K562 (cell line): ENCODE data around the gene MIER2. TPM values are rescaled to one million over a fixed set of nuclear protein-coding genes. Genes with fewer than 3 reads are reported as not detected.
A peak's percentile ranks its signal among the peaks of the same experiment; 100 is the strongest.

ENCODE experiments used
- ATAC-seq: fragments of 200-7000 bp; cut with Tn5 transposase; 3 replicates; pipeline ENCODE4 v1.9.1; 2020; ENCODE audit warnings: moderate library complexity
- BruUV-seq: library from RNA; stranded (reverse); fragments of 400-500 nt; replicated peaks from 2 replicates; lab custom pipeline; 2021; lab: Mats Ljungman, UMichigan
- CTCF ChIA-PET: fragments of 300-600 bp; formaldehyde crosslinking; extraction: SDS; loops from one replicate; lab custom pipeline; 2021; ENCODE audit warnings: low intra/inter-chr PET ratio; lab: Yijun Ruan, JAX
- POLR2A ChIA-PET: fragments of 300-600, 350-650 bp; sonication (Branson Sonifier 250); formaldehyde crosslinking; extraction: SDS; loops from one replicate; lab custom pipeline; 2021; ENCODE audit warnings: antibody characterized with exemption, inconsistent platforms; lab: Yijun Ruan, JAX
- DNase-seq, 4 experiments: peaks; one replicate each; pipeline versions ENCODE4 v3.0.0 to v3.0.0-alpha.2; 2011 to 2018; ENCODE audit warnings: low spot score in 3 of 4, mixed read lengths in 3 of 4; ENCODE audit errors: extremely low read depth in 1 of 4
- FAIRE-seq: peaks from 2 replicates; lab custom pipeline; 2011; peaks lifted over from hg19 to GRCh38; lab: Jason Lieb, UNC
- H2AFZ ChIP-seq: 2 replicates; pipeline ENCODE4 v1.6.0; 2011; ENCODE audit warnings: low read depth, low read length, control low read depth, inconsistent platforms
- H3K27ac ChIP-seq: fragments of 200-600 bp; 3 replicates; pipeline ENCODE4 v1.8.0; 2011; ENCODE audit warnings: low read depth, mild to moderate bottlenecking, control low read depth, inconsistent platforms, low read length, moderate library complexity, mixed read lengths; ENCODE audit errors: extremely low read depth
- H3K27me3 ChIP-seq, 2 experiments: fragments of 300-600 bp in 1 of 2; 2 replicates in 1 of 2; 3 replicates in 1 of 2; pipeline versions ENCODE4 v1.6.0 to v1.8.0; 2011; ENCODE audit warnings: inconsistent platforms in 2 of 2, low read length in 2 of 2, mild to moderate bottlenecking in 1 of 2, mixed read lengths in 1 of 2, moderate library complexity in 1 of 2; ENCODE audit not compliant: control insufficient read depth in 2 of 2, insufficient read depth in 2 of 2
- H3K36me3 ChIP-seq: fragments of 300-600 bp; 3 replicates; pipeline ENCODE4 v1.8.0; 2011; ENCODE audit warnings: mild to moderate bottlenecking, low read length, inconsistent platforms; ENCODE audit not compliant: control insufficient read depth, insufficient read depth
- H3K4me1 ChIP-seq, 2 experiments: fragments of 200-600 bp in 1 of 2; replicated peaks in 1 of 2; 2 replicates in 1 of 2; 3 replicates in 1 of 2; pipeline versions ENCODE4 v1.5.1 to v1.8.0; 2011; ENCODE audit warnings: inconsistent platforms in 2 of 2, low read length in 2 of 2, mild to moderate bottlenecking in 1 of 2, mixed read lengths in 1 of 2, moderate library complexity in 1 of 2; ENCODE audit not compliant: control insufficient read depth in 2 of 2, insufficient read depth in 2 of 2
- H3K4me2 ChIP-seq: 2 replicates; pipeline ENCODE4 v1.6.1; 2011; ENCODE audit warnings: low read length, control low read depth, inconsistent platforms, mixed read lengths; ENCODE audit not compliant: insufficient read depth
- H3K4me3 ChIP-seq: fragments of 200-600 bp; sonication (generic), shearing (Covaris generic); 2 replicates; pipeline ENCODE4 v1.5.1; 2016; ENCODE audit warnings: control low read depth, inconsistent platforms
- H3K79me2 ChIP-seq: fragments of 200-600 bp; 3 replicates; pipeline ENCODE4 v1.8.0; 2011; ENCODE audit warnings: low read length, inconsistent platforms; ENCODE audit not compliant: control insufficient read depth, insufficient read depth
- H3K9ac ChIP-seq, 2 experiments: 2 replicates each; pipeline versions ENCODE4 v1.6.0 to v1.6.1; 2011; ENCODE audit warnings: low read depth in 2 of 2, low read length in 2 of 2, control low read depth in 1 of 2, inconsistent platforms in 1 of 2, mild to moderate bottlenecking in 1 of 2, mixed read lengths in 1 of 2; ENCODE audit not compliant: insufficient read depth in 1 of 2
- H3K9me1 ChIP-seq: one replicate; pipeline ENCODE4 v1.6.0; 2011; ENCODE audit warnings: inconsistent platforms, mild to moderate bottlenecking, low read length, moderate library complexity; ENCODE audit not compliant: control insufficient read depth, insufficient read depth
- H3K9me3 ChIP-seq: replicated peaks from 2 replicates; pipeline ENCODE4 v1.5.1; 2011; ENCODE audit warnings: low read depth, low read length, inconsistent platforms; ENCODE audit not compliant: control insufficient read depth, insufficient read depth
- H4K20me1 ChIP-seq: replicated peaks from 2 replicates; pipeline ENCODE4 v1.6.1; 2011; ENCODE audit warnings: low read length, inconsistent platforms, mixed read lengths; ENCODE audit not compliant: control insufficient read depth, insufficient read depth
- FOXK2 ChIP-seq, 2 experiments: fragments of 450-650 bp; IDR thresholded peaks in 1 of 2; conservative IDR thresholded peaks in 1 of 2; 2 replicates each; pipeline ENCODE4 v1.6.1; 2016; ENCODE audit warnings: low read depth in 2 of 2, mild to moderate bottlenecking in 1 of 2
- FOXM1 ChIP-seq, 2 experiments: fragments of 450-650 bp in 1 of 2; sonication (generic) in 1 of 2; formaldehyde crosslinking in 1 of 2; IDR thresholded peaks; 2 replicates each; pipeline versions ENCODE4 v1.6.1 to v1.9.0; 2017 to 2022; ENCODE audit warnings: low read depth in 2 of 2, mild to moderate bottlenecking in 2 of 2, missing genetic modification reagents in 1 of 2, moderate library complexity in 1 of 2
- MBD1 ChIP-seq: fragments of 250-450 bp; sonication (Bioruptor Pico); IDR thresholded peaks from 2 replicates; pipeline ENCODE4 v1.8.0; 2022; ENCODE audit warnings: inconsistent platforms
- MECOM ChIP-seq: fragments of 250-450 bp; sonication (Bioruptor Pico); IDR thresholded peaks from 2 replicates; pipeline ENCODE4 v1.8.0; 2022; ENCODE audit warnings: inconsistent platforms
- MIER1 ChIP-seq: fragments of 450-650 bp; IDR thresholded peaks from 2 replicates; pipeline ENCODE4 v1.6.1; 2016; ENCODE audit warnings: antibody characterized with exemption, mild to moderate bottlenecking, low read depth
- MTA1 ChIP-seq: fragments of 450-650 bp; IDR thresholded peaks from 2 replicates; pipeline ENCODE4 v1.6.1; 2017; ENCODE audit warnings: borderline replicate concordance
- SMARCB1 ChIP-seq: IDR thresholded peaks from 2 replicates; pipeline ENCODE4 v1.6.1; 2011; ENCODE audit warnings: improper control_type of control experiment, low read depth; ENCODE audit not compliant: insufficient read length
- SPI1 ChIP-seq: IDR thresholded peaks from 2 replicates; pipeline ENCODE4 v1.6.1; 2011; ENCODE audit warnings: low read depth, low read length, control low read depth, borderline replicate concordance
- TFE3 ChIP-seq: fragments of 450-650 bp; formaldehyde crosslinking; IDR thresholded peaks from 2 replicates; pipeline ENCODE4 v1.4.0; 2020; ENCODE audit warnings: mild to moderate bottlenecking, mixed read lengths
- ZNF830 ChIP-seq: fragments of 250-450 bp; sonication (Bioruptor Pico); IDR thresholded peaks from 2 replicates; pipeline ENCODE4 v1.5.0; 2021; ENCODE audit warnings: mild to moderate bottlenecking
- WGBS: fragments of 100-300 bp; shearing (Covaris generic); methylation state at CpG from one replicate; pipeline ENCODE4 v1.1.6; 2016; ENCODE audit warnings: low coverage, mixed read lengths; ENCODE audit not compliant: insufficient coverage; ENCODE audit errors: missing lambda C conversion rate; 5-methylcytosine and 5-hydroxymethylcytosine counted together
- in situ Hi-C: fragments of 300-500 bp; cut with MboI; formaldehyde crosslinking; loops from 4 replicates; pipeline ENCODE4 v1.15.0; 2018; ENCODE audit warnings: inconsistent platforms, mixed read lengths
- intact Hi-C: fragments of 100-400 bp; cut with micrococcal nuclease; formaldehyde crosslinking; loops from 2 replicates; pipeline ENCODE4 v1.14.2; 2022
- polyA plus RNA-seq, 8 experiments: library from polyadenylated mRNA; depleted of rRNA in 4 of 8; stranded (reverse) in 5 of 8; unstranded in 3 of 8; fragments of >200 nt; fragmentation: Nextera tagmentation in 2 of 8; fragmentation: Illumina TruSeq in 1 of 8; extraction: Ambion mirVana in 2 of 8; extraction: Trizol in 1 of 8; gene quantifications; 2 replicates each; pipeline versions ENCODE4 v1.2.1 to v1.2.3, GENCODE V29; 2011 to 2014; ENCODE audit warnings: inconsistent platforms in 1 of 8, missing spikeins in 1 of 8
- total RNA-seq, 7 experiments: library from RNA; depleted of rRNA in 6 of 7; stranded (reverse); fragments of >200 nt in 6 of 7; fragmentation: Illumina TruSeq in 2 of 7; extraction: Trizol in 2 of 7; gene quantifications; 2 replicates each; pipeline versions ENCODE4 v1.2.1 to v1.2.3, GENCODE V29; 2011 to 2021; ENCODE audit warnings: low replicate concordance in 1 of 7

MIER2 gene
- total and polyA plus RNA-seq, 9 of the 15 experiments (the other 6 are each of a cell fraction or from before 2014, with no cell fraction given), result 0.46 to 34.7 (median 15.6) TPM

GRCh38 chr19:279231-279630 is 65.4 kb downstream of the MIER2 start:
- no peaks in the 10 kb centered on the region for H3K36me3 ChIP-seq
- in situ Hi-C loops (no loop called here), intact Hi-C loops (no loop called here)
- no peak overlapping the region for H3K9ac ChIP-seq
- no peaks in the 10 kb centered on the region for H3K9me3 ChIP-seq
- H3K27me3 ChIP-seq, result peaks cover 15 to 38% of the 10 kb centered on the region in 2 experiments
- CTCF ChIA-PET, result no interaction called here
- FAIRE-seq (no peak), DNase-seq (no peak), ATAC-seq (no peak)
- POLR2A ChIA-PET, result interaction anchor here (0.8 kb wide), 1 partner anchor 95 kb away, joined by 4 read pairs; no protein-coding TSS in a partner anchor
- no peak overlapping the region for H3K27ac ChIP-seq
- no peak overlapping the region for H2AFZ ChIP-seq
- no TSS peak for BruUV-seq
- 0 out of 2 replicates have a peak, but pooled peaks cover 12% of the 10 kb centered on the region for H4K20me1 ChIP-seq
- no peak overlapping the region for H3K4me2 ChIP-seq
- no peak for TF ChIP-seq TFE3 (CRISPR knock-in tag)
- H3K4me3 ChIP-seq, result no peak overlapping the region
- 16% methylated on average over 8 of the region's 8 CpGs for WGBS
- no peaks in the 10 kb centered on the region for H3K79me2 ChIP-seq
- H3K9me1 ChIP-seq, result no peaks in the 10 kb centered on the region
- peaks cover 0 to 15% of the 10 kb centered on the region in 2 experiments; a peak in 1 of 5 replicates for H3K4me1 ChIP-seq

GRCh38 chr19:277581-278165 is 66.9 kb downstream of the MIER2 start:
- Histone ChIP-seq H2AFZ (no peak overlapping the region), H4K20me1 (0 out of 2 replicates have a peak, but pooled peaks cover 12% of the 10 kb centered on the region), H3K27ac (no peak overlapping the region), H3K4me3 (no peak overlapping the region), H3K4me2 (no peak overlapping the region), H3K9me1 (no peaks in the 10 kb centered on the region), H3K79me2 (no peaks in the 10 kb centered on the region), H3K36me3 (no peaks in the 10 kb centered on the region), H3K9me3 (no peaks in the 10 kb centered on the region), H3K9ac (no peak overlapping the region), H3K27me3 (peaks cover 19 to 44% of the 10 kb centered on the region in 2 experiments), H3K4me1 (peaks cover 0 to 15% of the 10 kb centered on the region in 2 experiments; a peak in 1 of 5 replicates)
- intact Hi-C loops, result no loop called here
- peak; percentile 68; the same call in 2 of the 3 replicates for ATAC-seq
- CTCF ChIA-PET, result interaction anchor here (1.4 kb wide), 1 partner anchor 11 kb away, joined by 3 read pairs; no protein-coding TSS in a partner anchor
- BruUV-seq, result no TSS peak
- peak in 2 of 4 experiments; percentile 29 to 56 for DNase-seq
- peak; percentile 89 for FAIRE-seq
- 12% methylated on average over 21 of the region's 21 CpGs for WGBS
- POLR2A ChIA-PET, result interaction anchor here (1.5 kb wide), 1 partner anchor 16 kb away, joined by 3 read pairs; no protein-coding TSS in a partner anchor
- in situ Hi-C loops, result no loop called here
- TF ChIP-seq SPI1 (peak; percentile 89), ZNF830 (no peak), MTA1 (no peak), FOXM1 (IDR thresholded peaks at IDR 0.05; ENCODE audit: low read depth) (no peak), FOXM1 (CRISPR knock-in tag; IDR thresholded peaks at IDR 0.05; ENCODE audit: low read depth) (no peak), FOXK2 (conservative IDR thresholded peaks at IDR 0.05 in 1 of 2, IDR thresholded peaks at IDR 0.05 in 1 of 2; ENCODE audit: low read depth in 2 of 2) (peak in 1 of 2 experiments; percentile 46; a peak in 1 of 4 replicates), MBD1 (CRISPR knock-in tag) (no peak), SMARCB1 (no peak), MIER1 (peak; percentile 98), MECOM (peak; percentile 34; the same call in 1 of the 2 replicates)
